Stomach (tissue), 9 donors: ENCODE results near the gene TFDP2. TPM values are rescaled to one million over a fixed set of nuclear protein-coding genes. Genes with fewer than 3 reads are reported as not detected.

Experiments used
- DNase-seq, 2 donors: peaks; one replicate each; pipeline versions ENCODE4 v3.0.0 to v3.0.0-alpha.2; 2013 to 2019
- H3K27ac ChIP-seq, 5 donors: fragments of 200-600 bp in 4 of 5; sonication (generic) in 4 of 5; one replicate each; pipeline ENCODE4 v1.5.1; 2013 to 2019; ENCODE audit warnings: mild to moderate bottlenecking in 1 of 5, moderate library complexity in 1 of 5
- H3K27me3 ChIP-seq, 3 donors: fragments of 200-600 bp; sonication (generic); one replicate each; pipeline ENCODE4 v1.5.1; 2017 to 2019; ENCODE audit warnings: mixed run types in 1 of 3
- H3K36me3 ChIP-seq, 4 donors: fragments of 200-600 bp; sonication (generic); 1 replicate in 3 of 4; 2 replicates in 1 of 4; pipeline ENCODE4 v1.5.1; 2016 to 2019
- H3K4me1 ChIP-seq, 4 donors: fragments of 200-600 bp; sonication (generic); one replicate each; pipeline ENCODE4 v1.5.1; 2016 to 2019
- H3K4me3 ChIP-seq, 4 donors: fragments of 200-600 bp; sonication (generic) in 3 of 4; one replicate each; pipeline ENCODE4 v1.5.1; 2016 to 2019; ENCODE audit warnings: mild to moderate bottlenecking in 1 of 4
- H3K9me3 ChIP-seq, 4 donors: fragments of 200-600 bp; sonication (generic); one replicate each; pipeline ENCODE4 v1.5.1; 2016 to 2019
- CTCF ChIP-seq, 7 experiments: fragments of 450-650 bp in 4 of 7; fragments of 200-600 bp in 3 of 7; sonication (generic) in 3 of 7; IDR thresholded peaks; one replicate each; pipeline ENCODE4 v1.5.1; 2016 to 2019; ENCODE audit warnings: antibody characterized with exemption in 7 of 7, control low read depth in 2 of 7, mild to moderate bottlenecking in 1 of 7
- EP300 ChIP-seq: sonication (generic); formaldehyde crosslinking; IDR thresholded peaks from one replicate; pipeline ENCODE4 v1.6.1; 2017; ENCODE audit warnings: antibody characterized with exemption
- POLR2A ChIP-seq, 4 donors: fragments of 450-650 bp; IDR thresholded peaks; one replicate each; pipeline ENCODE4 v1.6.1; 2016; ENCODE audit warnings: antibody characterized with exemption in 4 of 4, control low read depth in 2 of 4, mild to moderate bottlenecking in 1 of 4, moderate library complexity in 1 of 4
- POLR2AphosphoS5 ChIP-seq, 3 donors: sonication (generic); formaldehyde crosslinking; IDR thresholded peaks; one replicate each; pipeline ENCODE4 v1.6.1; 2016; ENCODE audit warnings: antibody characterized with exemption in 3 of 3
- WGBS, 5 donors: extraction: QIAGEN DNeasy Blood & Tissue Kit in 3 of 5; methylation state at CpG; one replicate each; pipeline versions ENCODE4 v1.1.5 to v1.1.7; 2013 to 2018; 5-methylcytosine and 5-hydroxymethylcytosine counted together
- intact Hi-C: fragments of 100-400 bp; cut with DNase I; formaldehyde crosslinking; loops from one replicate; pipeline ENCODE4 v1.15.1; 2023; ENCODE audit warnings: low total_unique reads
- polyA plus RNA-seq, 3 donors: library from polyadenylated mRNA; stranded (reverse); fragments of 200-250 nt; gene quantifications; one replicate each; pipeline ENCODE4 v1.2.3, GENCODE V29; 2013
- small RNA-seq, 4 donors: library from RNA; depleted of rRNA; stranded (forward); fragments of <200 nt; gene quantifications; one replicate each; pipeline ENCODE3, GENCODE V24; 2016
- total RNA-seq, 5 donors: library from RNA; depleted of rRNA; stranded (reverse); fragments of >200 nt; gene quantifications; one replicate each; pipeline versions ENCODE4 v1.1.0 to v1.2.3, GENCODE V29; 2014 to 2016
- donor health status: healthy with polysubstance abuse.
- donor health status: Bipolar disorder and iron deficiency.
- donor health status: healthy.

TFDP2 gene
- total and polyA plus RNA-seq, 8 donors: 8.7 to 180 (median 55.7) TPM

- peaks cover 0 to 6% (median 2%) of the 10 kb centered on the region in 4 donors for H3K36me3 ChIP-seq
- no peak for DNase-seq
- H3K4me1 ChIP-seq: no peaks in the 10 kb centered on the region
- H3K4me3 ChIP-seq: no peak overlapping the region
- peaks cover 0 to 14% (median 4%) of the 10 kb centered on the region in 4 donors for H3K9me3 ChIP-seq
- TF ChIP-seq POLR2AphosphoS5 (IDR thresholded peaks at IDR 0.05) (no peak), POLR2A (IDR thresholded peaks at IDR 0.05) (no peak), CTCF (IDR thresholded peaks at IDR 0.05) (no peak), EP300 (no peak)
- no peaks in the 10 kb centered on the region for H3K27me3 ChIP-seq
- intact Hi-C loops: no loop called here
- 94 to 100% (median 98%) methylated on average over 1 of the region's 1 CpG for WGBS, 5 donors
- no peak overlapping the region for H3K27ac ChIP-seq
Observed at GRCh38 chr3:141898908-141899307, 250.4 kb downstream of the TFDP2 start.

GRCh38 chr3:141895731-141896130, 253.6 kb downstream of the TFDP2 start:
- no peak for DNase-seq
- TF ChIP-seq EP300 (no peak), CTCF (IDR thresholded peaks at IDR 0.05) (no peak), POLR2A (IDR thresholded peaks at IDR 0.05) (no peak), POLR2AphosphoS5 (IDR thresholded peaks at IDR 0.05) (no peak)
- intact Hi-C loops: no loop called here
- H3K27ac ChIP-seq: no peak overlapping the region
- H3K9me3 ChIP-seq: peaks cover 0 to 14% (median 4%) of the 10 kb centered on the region in 4 donors
- H3K36me3 ChIP-seq: no peaks in the 10 kb centered on the region
- WGBS, 5 donors: 93 to 99% (median 98%) methylated on average over 3 of the region's 3 CpGs
- H3K4me3 ChIP-seq: no peak overlapping the region
- H3K4me1 ChIP-seq: no peaks in the 10 kb centered on the region
- H3K27me3 ChIP-seq: no peaks in the 10 kb centered on the region

GRCh38 chr3:141894524-141895176, 254.7 kb downstream of the TFDP2 start:
- intact Hi-C loops: no loop called here
- no peak overlapping the region for H3K4me3 ChIP-seq
- 65 to 86% (median 82%) methylated on average over 5 of the region's 5 CpGs for WGBS, 5 donors
- H3K36me3 ChIP-seq: no peaks in the 10 kb centered on the region
- H3K27me3 ChIP-seq: no peaks in the 10 kb centered on the region
- no peak for DNase-seq
- H3K9me3 ChIP-seq: peaks cover 0 to 3% (median 0%) of the 10 kb centered on the region in 4 donors
- no peaks in the 10 kb centered on the region for H3K4me1 ChIP-seq
- H3K27ac ChIP-seq: no peak overlapping the region
- TF ChIP-seq POLR2A (IDR thresholded peaks at IDR 0.05): no peak
- TF ChIP-seq POLR2AphosphoS5 (IDR thresholded peaks at IDR 0.05): peak in 2 of 3 donors; percentile 9 to 34
- TF ChIP-seq CTCF (IDR thresholded peaks at IDR 0.05): no peak
- no peak for TF ChIP-seq EP300

Small RNAs within 50 kb of the gene (small RNA-seq; reads per million reads assigned to genes)
- gene RNU6-425P (0 reads per million in 4 donors), gene RNU6-509P (0 reads per million in 4 donors)

Other genes starting within 250 kb of the TFDP2 start
- 100 to 1,000 TPM in 2 of 5 donors, 10 to 100 TPM in 3; 17.1 to 194 (median 56.2) TPM for gene GK5, start 76.0 kb upstream of the TFDP2 start, total RNA-seq
- 1 to 10 TPM; 2.6 to 3.9 (median 2.7) TPM for gene GK5, start 76.0 kb upstream of the TFDP2 start, polyA plus RNA-seq